ENCODE measurements around the gene TCF12.
"Not testable (repeated sequence)": the region's sequence is repeated elsewhere in the genome, so short reads cannot be mapped to it uniquely, and the experiment has no call there.

The TCF12 gene

DNA sequence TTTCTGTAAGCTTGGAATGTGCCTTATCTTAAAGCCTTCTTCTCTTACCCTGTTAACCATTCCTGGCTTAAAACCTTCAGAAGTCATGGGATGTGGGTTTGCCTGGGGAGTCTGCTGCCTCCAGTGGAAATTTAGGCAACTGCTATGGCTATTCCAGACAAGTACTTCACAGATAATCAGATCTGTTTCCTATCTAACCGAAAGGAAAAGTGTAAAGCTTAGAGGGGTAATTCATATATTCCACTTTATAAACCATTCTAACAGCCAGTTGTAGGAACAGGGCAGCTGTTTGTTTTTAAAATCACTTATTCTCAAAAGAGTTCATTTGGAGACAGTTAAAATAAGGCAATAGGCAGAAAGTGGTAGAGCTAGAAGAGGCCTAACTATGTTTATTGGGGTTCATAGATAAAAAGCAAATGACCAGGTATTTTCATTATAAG is 219.9 kb downstream of the TCF12 start:
- no peak for DNase-seq (ENCODE audit: low read depth)

DNA sequence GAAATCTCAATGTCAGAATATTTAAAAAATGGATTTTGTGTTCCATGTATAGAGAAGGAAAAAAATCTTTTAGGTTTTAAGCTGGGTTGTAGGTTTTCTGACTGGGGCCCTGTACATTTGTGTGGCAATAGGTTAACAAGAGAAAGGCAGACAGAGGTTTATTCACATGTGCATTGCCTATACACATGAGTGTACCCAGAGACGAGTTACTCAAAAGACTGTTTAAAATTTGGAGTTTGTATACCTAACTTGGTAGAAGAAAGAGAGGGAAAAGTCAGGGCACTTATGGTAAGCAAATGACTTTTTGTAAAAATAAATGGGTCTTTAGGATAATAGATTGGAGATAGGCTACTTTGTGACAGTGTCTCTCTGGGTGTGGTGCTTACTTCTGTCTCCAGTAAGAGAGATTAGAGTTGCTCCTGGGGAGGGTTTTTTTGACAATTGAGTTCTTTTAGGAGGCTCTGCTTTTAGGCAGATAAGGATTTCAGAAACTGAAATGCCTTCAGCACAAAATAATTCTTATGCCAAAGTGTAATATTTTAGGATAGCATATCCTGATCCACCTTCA is 225.2 kb downstream of the TCF12 start:
- no peak for DNase-seq (ENCODE audit: low read depth)

DNA sequence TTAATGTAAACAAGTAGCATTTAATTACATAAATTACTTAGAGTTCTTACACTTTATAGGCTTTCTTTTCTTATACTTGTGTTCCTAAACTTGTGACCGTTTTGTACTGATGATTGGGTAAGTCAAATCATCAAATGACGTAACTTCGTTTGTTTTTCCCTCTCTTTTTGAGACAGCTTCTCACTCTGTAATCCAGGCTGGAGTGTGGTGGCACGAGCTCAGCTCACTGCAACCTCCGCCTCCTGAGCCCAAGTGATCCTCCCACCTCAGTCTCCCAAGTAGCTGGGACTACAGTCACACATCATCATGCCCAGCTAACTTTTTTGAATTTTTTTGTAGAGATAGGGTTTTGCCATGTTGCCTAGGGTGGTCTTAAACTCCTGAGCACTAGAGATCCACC is 226.0 kb downstream of the TCF12 start:
- DNase-seq (ENCODE audit: low read depth): no peak

DNA sequence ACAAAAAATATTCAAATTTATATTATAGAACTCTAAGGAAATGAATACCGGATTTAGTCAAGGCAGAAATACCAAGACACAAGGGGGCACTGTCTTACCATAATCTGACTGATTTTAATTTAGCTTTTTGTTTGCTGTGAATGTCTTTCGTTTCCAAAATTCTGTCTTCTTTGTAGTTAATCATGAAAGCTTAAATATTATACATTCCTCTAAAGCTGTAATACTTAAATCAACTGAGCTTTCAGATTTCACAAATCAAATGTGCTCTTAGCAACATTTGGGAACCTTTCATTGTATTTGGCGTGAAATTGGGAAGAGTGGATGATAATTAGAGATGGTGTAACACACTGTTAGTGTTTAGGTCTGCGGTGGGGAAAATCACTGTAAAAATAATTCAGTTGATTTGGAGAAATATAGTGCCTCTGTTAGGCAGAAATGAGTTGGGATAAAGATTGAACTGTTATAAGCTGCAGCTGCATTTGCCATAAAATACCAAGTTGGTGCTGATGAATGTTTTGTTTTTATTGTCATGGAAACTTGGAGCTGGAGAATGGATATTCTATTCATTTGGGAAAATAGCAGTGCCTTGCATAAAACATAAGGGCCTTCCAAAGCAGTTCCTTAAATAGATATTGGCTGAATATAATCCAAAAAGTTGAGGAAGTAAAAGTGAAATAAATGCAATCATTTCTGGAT is 228.2 kb downstream of the TCF12 start:
- no peak for DNase-seq (ENCODE audit: low read depth)

DNA sequence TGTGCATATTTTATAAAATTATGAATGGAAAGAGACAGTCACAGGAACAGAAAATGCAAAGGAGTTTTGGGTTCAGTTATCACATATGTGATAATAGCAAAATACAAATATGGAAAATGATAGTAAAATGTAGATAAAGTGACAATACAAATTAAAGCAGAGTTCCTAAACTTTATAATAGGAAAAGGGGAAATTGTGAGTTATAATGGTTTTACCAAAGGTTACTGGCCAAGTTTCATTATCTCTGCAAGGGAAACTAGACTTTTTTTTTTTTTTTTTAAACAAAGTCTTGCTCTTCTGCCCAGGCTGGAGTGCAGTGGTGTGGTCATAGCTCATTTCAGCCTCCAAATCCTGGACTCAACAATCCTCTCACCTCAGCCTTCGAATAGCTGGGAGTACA is 229.2 kb downstream of the TCF12 start:
- DNase-seq (ENCODE audit: low read depth): no peak

DNA sequence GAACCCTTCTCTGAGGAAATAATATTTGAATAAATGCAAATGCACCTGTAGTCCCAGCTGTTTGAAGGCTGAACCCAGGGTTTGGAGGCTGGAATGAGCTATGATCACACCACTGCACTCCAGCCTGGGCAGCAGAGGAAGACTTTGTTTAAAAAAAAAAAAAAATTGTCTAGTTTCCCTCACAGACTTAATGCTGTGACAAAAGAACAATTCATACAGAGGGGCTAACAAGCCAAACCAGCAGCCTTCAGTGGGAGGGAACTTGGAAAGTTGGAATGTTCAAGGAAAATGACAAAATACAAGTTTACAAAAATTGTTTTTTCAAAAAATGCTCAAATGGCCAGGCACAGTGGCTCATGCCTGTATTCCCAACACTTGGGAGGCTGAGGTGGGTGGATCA is 229.8 kb downstream of the TCF12 start:
- DNase-seq (ENCODE audit: low read depth): no peak

DNA sequence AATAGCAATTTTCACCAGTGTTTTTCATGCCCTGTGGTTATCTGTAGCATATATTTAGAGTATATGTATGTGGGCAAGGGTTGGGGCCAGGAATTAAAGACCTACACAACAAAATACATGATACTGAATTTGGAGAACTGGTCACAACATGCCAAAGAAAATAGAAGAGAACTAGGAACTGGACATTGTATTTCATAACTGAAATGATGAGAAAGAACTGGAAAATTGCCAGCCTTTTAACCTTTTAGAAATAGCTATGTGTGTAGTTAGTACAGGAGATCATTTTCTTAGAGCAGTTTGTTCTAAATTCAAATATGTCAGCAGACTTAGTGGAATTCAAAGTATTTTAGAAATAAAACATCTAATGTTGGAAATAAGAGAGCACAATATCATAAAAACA is 230.8 kb downstream of the TCF12 start:
- no peak for DNase-seq (ENCODE audit: low read depth)

DNA sequence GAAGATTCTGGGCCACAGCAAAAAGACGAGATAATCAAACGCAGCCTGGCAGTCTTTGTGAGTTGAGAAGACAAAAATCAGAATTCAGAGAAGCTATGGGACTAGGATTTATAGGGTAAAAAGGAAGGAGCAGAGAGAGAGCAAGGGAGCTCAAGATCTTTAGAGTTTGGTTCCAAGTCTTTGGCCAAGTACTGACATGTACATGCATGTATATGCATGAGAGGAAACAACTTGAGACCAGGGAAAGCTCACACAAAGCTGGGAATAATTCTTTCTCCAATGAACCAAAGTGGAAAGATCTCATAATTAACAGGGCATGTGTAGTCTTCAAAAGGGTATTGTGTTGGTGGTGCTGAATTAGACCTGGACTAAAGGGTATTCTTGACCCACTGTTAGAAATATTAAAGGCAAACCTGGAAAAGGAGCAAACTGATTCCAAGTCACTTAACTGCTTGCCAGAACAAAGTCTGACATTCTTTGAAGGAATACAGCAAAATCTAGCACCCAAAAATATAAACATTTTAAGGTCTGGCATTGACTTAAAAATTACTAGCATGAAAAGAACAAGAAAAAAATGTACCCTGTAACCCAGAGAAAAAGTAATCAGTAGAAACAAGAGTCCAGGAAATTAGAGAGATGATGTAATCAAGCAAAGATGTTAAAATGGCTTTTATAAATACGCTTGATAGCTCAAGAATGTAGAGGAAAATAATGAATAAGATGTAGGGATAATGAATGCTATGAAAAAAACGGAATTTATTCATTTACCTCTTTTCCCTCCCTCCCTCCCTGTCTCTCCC is 231.8 kb downstream of the TCF12 start:
- DNase-seq (ENCODE audit: low read depth): no peak

DNA sequence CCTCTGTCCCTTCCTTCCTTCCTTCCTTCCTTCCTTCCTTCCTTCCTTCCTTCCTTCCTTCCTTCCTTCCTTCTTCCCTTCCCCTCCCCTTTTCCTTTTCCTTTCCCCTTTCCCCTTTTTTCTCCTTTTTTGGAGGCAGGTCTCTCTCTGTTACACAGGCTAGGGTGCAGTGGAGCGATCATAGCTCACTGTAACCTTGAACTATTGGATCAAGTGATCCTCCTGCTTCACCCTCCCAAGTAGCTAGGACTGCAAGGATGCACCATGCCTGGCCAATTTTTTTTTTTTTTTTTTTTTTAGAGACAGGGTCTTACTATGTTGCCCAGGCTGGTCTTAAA is 232.4 kb downstream of the TCF12 start:
- not testable (repeated sequence) for DNase-seq (ENCODE audit: low read depth)

DNA sequence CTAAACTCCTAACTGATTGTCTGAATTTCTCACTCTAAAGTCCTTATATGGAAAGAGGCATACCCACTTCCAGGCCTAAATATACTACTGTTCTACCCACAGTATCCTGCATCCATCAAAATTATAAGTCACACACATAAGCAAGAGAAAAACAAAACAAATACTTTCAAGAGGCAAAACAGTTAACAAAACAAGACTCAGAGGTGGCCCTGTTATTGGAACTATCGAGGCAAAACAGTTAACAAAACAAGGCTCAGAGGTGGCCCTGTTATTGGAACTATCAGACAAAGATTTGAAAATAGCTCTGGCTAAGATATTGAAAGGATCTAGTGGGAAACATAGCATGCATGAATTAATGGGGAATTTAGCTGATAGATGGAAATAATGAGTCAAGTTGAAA is 233.7 kb downstream of the TCF12 start:
- DNase-seq (ENCODE audit: low read depth): no peak

DNA sequence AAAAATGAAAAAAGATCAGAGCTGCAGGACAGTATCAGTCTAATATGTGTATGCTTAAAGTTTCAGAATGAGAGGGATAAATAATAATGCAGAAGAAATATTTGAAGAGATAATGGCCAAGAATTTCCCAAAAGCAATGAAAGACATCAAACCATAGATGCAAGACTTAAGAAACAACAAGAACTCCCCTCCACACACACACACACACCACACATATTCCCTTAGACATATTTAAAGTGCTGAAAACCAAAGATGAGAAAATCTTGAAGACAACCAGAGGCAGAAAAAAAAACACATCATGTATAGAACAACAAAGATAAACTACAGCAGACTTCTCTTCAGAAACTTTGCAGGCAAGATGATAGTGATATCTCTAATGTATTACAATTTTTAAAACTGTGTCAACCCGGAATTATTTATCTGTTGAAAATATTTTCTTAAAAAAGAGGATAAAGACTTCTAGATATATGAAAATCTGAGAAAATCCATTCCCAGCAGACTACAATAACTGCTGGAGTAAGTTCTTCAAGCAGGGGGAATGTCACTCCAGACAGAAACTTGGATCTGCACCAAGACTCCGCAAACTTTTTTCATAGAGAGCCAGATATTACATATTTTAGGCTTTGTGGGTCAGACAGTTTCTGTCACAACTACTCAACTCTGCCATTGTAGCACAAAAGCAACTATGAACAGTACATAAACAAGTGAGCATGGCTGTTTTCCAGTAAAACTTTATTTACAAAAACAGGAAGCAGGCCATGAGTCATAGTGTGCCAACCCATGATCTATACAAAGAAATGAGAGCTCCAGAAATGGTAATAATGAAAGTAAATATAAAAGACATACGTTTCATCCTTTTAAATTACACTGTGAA is 234.5 kb downstream of the TCF12 start:
- no peak for DNase-seq (ENCODE audit: low read depth)

DNA sequence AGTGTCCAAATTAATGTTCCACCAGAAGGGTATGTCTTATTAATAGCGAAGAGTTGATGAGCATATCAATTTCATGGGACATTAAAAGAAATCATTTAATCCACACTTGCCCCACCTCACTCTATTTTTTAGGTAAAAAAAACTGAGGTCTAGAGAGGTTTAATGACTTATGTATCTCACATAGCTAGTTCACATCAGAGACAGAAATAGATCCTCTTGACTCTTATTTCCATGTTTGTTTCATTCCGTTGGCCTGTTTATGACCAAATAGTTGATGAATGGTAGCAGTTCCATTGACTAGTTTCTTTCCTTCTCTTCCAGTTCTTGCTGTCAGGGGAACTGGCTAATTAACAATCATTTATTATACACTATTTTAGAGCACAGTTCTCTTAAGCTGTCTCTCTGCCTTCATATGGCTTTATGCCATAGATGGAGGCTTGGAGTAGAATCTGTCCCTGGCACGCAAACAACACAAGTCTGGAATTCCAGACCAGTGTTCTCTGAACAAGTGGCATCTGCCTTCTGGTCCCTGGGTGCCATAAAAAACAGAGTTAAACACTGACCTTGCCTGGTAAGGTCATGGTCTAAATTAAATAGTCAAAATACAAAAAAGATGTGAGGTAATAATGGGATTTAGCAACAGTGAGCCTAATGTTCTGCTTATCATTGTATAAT is 237.9 kb downstream of the TCF12 start:
- DNase-seq (ENCODE audit: low read depth): no peak

DNA sequence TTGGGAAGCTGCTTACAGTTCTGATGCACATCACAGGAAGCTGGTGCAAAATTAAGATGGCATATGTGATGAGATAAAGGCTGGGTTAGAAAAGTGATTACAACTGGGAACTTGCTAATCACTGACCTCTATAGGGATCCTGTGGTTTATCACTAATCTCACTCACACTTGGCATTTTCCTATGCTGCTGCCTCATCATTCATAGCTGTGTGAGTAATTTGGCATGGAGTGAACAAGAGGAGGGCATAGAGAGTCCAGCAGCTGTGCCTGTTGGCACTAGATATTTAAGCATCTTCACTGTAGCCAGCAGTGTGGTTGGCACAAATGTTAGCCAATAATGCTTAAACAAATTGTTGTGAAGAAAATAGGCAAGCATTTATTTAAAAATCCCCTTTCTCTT is 240.1 kb downstream of the TCF12 start:
- DNase-seq (ENCODE audit: low read depth): no peak

DNA sequence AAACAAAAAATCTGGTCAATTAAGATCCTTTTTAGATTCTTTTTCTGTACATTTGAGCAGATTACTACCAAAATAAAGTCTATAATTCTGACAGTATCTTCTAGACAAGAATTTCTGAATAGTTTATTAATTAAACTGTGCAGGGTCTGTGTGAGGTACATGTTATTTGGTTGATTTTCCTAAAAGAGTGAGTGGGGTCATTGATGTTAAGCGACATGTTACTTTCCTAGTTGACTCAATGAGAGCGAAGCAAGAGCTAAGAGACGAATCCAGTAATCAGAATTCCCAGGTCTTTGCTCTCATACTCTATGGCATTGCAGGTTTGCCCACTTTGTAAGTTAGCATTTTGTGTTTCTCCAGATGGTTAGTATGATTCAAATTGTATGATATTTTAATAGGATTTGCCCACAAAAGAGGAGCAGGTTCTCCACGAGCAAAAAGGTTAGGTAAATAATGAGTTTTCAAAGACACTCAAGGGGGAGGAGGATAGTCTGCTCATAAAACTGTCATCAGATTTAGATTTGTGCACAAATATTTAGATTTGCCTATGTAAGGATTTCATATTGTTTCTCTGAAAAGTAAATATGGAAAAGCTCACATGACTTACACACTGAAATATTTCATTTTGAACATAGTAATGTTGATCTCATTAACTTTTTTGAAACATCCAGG is 240.7 kb downstream of the TCF12 start:
- no peak for DNase-seq (ENCODE audit: low read depth)

DNA sequence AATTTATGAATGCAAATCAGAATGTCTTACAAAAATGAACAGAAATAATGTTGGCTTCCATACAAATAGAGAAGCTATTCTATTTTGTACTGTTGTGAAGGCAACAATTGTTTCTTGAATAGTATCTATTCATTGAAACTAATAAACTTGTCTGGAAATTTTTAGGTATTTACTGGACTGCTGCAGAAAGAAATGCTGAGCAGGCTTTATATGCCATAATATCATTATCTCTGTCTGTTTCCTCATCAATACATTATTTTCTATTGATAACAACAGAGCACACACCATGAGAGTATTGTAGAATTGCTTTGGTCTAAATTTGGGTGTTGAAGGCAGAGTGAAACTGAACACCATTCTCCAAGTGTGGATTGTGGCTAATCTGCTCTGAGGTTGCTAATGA is 241.3 kb downstream of the TCF12 start:
- DNase-seq (ENCODE audit: low read depth): no peak

DNA sequence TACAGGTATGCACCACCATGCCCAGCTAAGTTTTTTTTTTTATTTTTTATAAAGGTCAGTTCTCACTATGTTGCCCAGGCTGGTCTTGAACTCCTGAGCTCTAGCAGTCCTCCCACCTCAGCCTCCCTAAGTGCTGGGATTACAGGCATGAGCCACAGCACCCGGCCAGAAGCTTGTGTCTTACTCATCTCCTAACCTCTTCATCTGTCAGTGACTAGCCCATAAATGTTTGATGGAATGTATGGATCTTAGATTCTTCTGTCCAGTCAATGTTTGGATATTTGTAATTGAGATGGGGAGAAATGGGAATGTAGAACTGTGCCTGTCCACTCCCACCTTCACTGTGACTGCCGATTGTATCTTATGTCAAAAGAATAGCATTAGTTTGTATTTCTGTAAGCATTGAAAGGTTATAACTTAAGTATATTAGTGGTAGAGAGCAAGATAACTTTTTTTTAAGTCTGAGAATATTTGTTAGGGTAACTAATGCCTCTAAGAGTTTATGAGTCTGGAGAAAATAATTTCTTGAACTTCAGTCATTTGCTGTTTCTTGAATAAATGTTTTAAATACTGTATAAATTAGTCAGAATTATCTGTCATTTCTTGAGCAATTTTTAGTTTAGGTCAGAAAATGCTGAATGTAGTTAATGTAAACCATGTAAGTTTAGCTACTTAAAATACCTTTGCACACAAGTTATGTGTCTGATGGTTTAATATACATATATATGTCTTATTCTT is 242.5 kb downstream of the TCF12 start:
- no peak for DNase-seq (ENCODE audit: low read depth)

DNA sequence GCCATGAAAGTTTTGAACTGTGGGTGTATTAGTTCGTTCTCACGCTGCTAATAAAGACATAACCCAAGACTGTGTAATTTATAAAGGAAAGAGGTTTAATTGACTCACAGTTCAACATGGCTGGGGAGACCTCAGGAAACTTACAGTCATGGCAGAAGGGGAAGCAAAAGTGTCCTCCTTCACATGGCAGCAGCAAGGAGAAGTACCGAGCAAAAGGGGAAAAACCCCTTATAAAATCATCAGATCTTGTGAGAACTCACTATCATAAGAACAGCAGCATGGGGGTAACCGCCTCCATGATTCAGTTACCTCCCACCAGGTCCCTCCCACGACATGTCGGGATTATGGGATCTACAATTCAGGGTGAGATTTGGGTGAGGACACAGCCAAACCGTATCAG is 245.8 kb downstream of the TCF12 start:
- not testable (repeated sequence) for DNase-seq (ENCODE audit: low read depth)

DNA sequence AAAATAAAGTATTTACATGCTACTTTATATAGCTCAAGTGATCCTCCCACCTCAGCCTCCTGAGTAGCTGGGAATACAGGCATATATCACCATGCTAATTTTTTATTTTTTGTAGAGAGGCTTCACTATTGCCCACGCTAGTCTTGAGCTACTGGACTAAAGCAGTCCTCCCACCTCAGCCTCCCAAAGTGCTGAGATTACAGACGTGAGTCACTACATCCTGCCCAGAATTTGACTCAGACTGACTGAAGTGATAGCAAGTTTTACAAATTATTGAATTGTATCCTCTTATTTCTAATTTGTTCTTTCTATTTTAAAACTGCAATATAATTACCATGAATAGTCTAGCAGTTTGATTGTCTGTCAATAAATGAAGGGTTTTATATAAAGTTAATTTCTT is 247.5 kb downstream of the TCF12 start:
- DNase-seq (ENCODE audit: low read depth): no peak

DNA sequence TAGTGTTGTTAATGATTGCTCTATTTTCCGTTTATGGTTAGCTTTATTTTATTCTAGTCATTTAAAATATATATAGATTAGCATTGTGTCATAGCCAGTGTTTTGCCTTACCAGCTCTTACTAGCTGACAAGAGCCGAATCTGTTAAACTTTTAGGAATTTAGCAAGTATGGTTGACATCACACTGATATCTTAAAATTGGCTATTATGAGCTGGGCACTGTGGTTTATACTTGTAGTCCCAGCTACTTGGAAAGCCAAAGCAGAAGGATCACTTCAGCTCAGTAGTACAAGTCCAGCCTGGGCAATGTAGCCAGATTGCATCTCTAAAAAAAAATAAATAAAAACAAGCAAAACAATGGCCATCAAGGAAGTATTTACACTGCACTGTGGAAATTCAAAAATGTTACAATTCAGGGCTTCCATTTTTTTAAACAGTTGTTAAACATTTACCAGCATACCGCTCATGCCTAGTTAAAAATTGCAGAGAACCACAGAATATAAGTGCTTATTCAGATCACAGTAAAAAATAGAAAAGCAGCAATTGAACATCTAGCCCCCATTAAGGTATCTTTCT is 249.5 kb downstream of the TCF12 start:
- no peak for DNase-seq (ENCODE audit: low read depth)

DNA sequence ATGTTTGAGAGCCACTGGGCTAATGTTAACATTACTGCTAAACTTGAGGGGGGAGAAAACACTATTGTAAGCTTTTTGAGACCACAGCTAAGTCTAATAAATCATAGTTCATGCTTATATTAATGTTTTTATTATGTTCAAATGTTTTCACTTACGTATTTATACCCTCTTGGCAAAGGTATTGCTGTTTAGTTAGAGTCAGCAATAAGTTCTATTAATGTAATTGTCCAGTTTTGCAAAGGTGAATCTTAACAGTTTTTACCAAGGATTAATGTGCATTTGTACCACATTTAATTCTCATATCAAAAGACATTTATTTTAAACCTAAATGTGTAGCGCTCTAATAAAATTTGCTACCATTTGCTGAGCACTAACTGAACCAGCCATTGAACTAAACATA is 251.2 kb downstream of the TCF12 start:
- DNase-seq (ENCODE audit: low read depth): no peak
